ENCODE results near the gene SUSD2.
"Not testable (repeated sequence)": the region's sequence is repeated elsewhere in the genome, so short reads cannot be mapped to it uniquely, and the experiment has no call there.

SUSD2 gene

DNA sequence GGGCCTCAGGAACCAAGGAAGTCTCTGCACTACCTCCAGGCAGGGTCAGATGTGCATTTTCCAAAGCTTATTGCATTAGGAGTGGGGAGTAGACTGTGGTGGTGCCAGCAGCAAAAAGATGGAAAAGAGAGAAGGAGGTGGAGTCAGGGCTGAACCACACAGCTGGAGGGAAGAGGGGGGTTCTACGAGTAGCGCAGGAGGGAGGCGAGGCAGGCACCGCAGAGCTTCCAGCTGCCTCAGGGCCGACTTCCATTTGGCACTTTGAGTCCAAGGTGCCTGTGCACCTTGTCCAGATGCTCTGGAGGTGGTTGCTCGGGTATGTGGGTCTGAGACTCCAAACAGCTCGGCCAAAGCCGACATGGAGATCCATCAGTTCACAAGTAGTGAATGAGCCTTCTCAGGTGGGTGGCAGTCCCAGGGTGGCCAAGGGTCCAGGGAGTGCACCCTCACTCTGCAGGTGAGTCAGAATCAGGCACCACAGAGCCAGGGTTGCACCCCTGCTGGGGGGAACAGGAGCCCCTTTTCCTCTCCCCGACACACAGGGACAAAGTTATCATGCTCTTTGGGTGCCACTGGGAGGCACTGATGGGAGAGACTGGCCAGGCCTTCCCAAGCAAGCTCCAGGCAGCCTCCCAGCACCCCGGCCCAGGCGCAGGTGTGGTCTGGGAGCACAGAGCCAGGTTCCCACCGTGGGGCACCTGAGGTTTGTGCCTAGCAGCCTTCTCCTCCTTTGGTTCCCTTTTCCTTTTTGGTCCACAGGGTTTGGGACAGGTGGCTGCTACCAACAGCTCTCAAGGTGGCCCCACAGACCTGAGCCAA, 33.4 kb downstream of the SUSD2 start:
- no peak for DNase-seq

- DNase-seq: no peak
Observed at GRCh38 chr22:24216541-24217209, 35.4 kb downstream of the SUSD2 start.

GRCh38 chr22:24217384-24217783, 36.1 kb downstream of the SUSD2 start:
- no peak for DNase-seq

- no peak for DNase-seq
Observed at GRCh38 chr22:24219750-24220149, 38.5 kb downstream of the SUSD2 start.

DNA sequence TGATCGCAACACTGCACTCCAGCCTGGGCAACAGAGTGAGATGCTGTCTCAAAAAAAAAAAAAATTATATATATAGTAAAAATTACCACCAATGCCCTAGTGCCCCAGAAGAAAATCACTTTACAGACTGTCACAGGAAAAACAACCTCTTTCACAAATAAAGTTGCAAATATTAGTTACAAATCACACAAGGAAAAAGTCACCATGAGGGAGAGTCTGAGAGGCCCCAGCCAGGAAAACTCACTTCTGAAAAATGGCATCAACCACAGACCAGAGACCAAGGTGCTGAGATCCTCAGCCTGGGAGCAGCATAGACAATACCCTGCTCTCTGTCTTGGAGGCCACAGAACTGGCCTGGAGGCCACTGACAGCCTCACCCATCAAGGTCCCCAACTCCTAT, 43.2 kb downstream of the SUSD2 start:
- no peak for DNase-seq

DNA sequence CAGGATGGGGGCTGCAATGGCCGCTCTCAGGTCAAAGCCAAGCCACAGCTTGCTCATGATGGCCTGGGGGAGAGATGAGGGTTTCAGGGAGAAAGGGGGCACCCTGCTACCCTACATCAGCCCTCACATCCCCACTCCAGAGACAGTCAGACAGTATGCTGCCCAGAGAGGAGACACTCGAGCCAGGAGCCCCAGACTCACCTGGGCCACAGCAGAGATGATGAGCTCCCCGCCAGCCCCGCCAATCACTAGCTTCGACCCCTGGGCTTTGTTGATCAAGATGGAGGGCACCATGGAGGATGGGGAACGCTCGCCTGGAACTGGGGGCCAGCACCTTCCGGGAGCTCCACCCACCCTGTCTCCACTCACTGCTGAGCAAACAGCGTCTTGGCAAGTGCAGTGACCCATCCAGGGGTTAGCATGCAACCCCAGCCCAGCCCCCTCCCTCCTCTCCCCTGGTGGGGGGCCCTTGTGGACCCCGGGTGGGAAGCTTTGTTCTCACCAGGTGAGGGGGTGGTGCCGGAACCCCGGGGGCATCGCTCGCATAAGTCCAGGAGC, 43.8 kb downstream of the SUSD2 start:
- DNase-seq: no peak

DNA sequence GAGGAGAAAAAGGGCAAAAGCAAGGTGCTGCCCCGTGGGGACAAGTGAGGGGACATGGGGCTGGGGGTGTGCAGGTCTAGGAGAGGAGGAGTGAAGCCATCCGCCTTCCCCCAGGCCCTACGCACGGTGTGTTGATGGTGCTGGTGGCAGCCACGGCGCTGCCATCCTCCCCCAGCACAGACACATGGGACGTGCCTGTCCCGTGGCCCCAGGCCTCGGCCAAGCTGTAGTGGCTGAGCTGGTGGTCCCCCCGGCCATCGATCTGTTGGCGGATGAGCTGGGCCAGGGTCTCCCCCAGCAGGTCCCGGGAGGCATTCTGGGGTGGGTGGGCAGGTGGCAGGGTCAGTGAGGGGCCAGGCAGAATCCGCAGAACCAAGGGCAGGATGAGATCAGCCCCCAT, 44.7 kb downstream of the SUSD2 start:
- DNase-seq: no peak

GRCh38 chr22:24230911-24231656, 49.8 kb downstream of the SUSD2 start:
- peak; percentile 38 to 62 for DNase-seq

DNA sequence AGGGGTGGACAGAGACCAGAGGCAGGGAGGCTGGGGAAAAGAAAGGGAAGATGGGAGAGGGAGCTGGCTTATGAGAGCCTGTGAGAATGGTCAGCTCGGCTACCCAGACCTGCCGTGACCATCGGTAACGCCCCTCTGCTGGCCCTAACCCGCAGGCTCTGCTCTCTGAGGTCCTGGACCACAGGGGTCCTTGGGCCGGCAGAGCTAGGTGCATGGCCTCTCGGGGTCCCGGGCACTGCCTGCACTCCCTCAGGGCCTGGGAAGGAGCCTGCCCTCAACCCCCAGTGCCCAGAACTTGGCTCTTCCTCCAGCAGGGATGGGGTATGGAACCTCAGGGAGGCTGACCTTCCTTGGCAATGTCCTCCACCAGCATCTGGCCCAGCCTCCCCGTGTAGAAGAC, 50.4 kb downstream of the SUSD2 start:
- no peak for DNase-seq

DNA sequence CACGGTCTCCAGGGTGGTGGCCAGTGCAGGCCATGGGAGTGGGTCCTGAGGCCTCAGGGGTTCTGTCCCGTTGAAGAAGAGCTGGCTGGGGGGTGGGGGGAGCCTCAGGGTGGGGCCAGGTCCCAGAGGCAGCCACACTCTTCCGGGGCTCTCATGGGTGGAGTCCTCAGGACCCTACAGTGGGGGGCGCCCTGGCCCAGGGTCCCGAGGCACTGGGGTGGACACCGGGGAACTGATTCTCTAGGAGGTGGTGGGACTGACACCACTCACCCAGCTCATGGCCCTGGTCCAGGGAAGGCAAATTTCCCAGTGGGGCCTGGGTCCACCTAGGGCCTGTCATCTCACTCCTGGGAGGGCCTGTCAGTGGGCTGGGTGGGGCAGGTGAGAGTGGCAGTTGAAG, 50.8 kb downstream of the SUSD2 start:
- no peak for DNase-seq

DNA sequence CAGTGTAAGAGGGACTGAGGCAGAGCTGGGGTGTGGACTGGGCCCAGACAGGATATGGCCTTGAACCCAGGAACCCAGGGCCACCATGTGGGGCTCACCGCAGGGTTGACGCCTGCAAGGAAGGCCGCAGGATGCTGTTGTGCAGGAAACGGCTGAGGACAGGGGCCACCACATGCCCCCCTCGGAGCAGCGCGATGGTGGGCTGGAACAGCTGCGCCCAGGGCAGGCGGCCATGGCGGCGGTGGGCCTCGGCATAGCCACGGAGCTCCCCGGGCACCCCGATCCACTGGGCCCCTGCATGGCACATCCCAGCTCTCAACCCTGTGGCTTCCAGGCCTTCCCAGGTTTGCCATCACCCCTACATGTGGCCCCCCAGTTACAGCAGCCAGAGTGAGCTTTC, 51.4 kb downstream of the SUSD2 start:
- DNase-seq: no peak

- DNase-seq: no peak
Observed at GRCh38 chr22:24233235-24233634, 51.9 kb downstream of the SUSD2 start.

DNA sequence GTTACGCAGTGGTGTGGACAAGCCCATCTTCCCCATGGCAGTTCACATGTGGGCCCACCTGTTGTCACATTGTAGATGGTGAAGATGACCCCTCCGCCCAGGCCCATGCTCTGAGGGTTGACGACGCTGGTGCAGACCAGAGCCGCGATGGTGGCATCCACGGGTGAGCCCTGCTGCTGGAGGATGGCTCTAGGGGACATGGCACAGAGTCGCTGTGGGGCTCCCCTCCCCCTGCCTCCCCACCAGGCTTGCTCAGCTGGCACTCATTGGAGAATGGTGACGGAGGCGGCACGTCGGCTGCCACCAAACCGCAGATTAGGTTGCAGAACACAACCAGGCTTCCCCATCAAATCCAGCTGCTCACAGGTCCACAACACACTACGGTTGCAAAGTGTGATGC, 52.5 kb downstream of the SUSD2 start:
- no peak for DNase-seq

DNA sequence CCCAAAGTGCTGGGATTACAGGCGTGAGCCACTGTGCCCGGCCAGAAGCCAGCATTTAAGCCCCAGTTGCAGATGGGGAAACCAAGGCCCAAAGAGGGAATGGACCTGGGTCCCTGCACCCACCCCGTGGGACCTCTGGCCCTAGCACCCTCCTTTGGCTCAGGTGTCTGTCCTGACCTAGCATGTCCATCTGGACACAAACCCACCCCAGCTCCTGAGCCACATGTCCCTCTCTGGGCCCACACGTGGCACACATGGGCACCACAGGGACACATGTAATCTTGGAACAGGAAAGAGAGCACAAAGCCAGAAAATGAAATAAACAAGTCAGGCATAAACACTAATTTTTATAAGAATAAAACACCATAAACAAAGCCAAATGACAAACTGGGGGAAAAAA, 54.0 kb downstream of the SUSD2 start:
- no peak for DNase-seq

DNA sequence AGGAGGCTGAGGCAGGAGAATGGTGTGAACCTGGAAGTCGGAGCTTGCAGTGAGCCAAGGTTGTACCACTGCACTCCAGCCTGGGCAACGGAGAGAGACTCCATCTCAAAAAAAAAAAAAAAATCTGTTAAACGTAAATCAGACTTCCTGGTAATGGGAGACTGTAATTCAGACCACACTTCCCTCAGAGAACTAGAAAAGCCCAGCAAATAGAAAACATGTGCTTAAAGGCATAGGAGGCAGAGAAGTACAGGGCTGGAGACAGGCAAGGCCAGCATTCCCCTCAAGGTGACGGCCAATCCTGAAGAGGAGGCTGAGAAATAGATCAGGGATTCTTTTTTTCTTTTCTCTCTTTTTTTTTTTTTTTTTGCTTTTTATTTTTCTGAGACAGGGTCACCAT, 55.4 kb downstream of the SUSD2 start:
- DNase-seq: no peak

DNA sequence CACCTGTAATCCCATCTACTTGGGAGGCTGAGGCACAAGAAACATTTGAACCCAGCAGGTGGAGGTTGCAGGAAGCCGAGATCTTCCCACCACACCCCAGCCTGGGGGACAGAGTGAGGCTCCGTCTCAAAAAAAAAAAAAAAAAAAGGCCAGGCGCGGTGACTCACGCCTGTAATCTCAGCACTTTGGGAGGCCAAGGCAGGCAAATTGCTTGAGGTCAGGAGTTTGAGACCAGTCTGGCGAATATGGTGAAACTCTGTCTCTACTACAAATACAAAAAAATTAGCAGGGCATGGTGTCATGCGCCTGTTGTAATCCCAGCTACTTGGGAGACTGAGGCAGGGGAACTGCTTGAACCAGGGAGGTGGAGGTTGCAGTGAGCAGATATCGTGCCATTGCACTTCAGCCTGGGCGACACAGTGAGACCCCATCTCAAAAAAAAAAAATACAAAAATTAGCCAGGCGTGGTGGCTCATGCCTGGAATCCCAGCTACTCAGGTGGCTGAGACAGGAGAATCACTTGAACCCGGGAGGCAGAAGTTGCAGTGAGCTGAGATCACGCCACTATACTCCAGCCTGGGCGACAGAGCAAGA, 56.9 kb downstream of the SUSD2 start:
- DNase-seq: not testable (repeated sequence)
